Omental fat pad (tissue), 4 donors: ENCODE data around the gene BCL6. TPM values are rescaled to one million over a fixed set of nuclear protein-coding genes. Genes with fewer than 3 reads are reported as not detected.

Experiments used
- ATAC-seq: fragments of 150-250 bp; one replicate; pipeline ENCODE4 v1.9.1; 2016; ENCODE audit warnings: mild to moderate bottlenecking, moderate library complexity; ENCODE audit not compliant: low FRiP score
- DNase-seq: peaks from one replicate; pipeline ENCODE4 v3.0.0-alpha.2; 2019; ENCODE audit warnings: low spot score
- total RNA-seq, 4 donors: library from RNA; depleted of rRNA; stranded (reverse); fragments of >200 nt; gene quantifications; one replicate each; pipeline ENCODE4 v1.1.0, GENCODE V29; 2016
- TF ChIP-seq, protein P1 (sequence below), 3 donors: fragments of 450-650 bp; IDR thresholded peaks; one replicate each; pipeline ENCODE4 v1.5.1; 2016 to 2017; ENCODE audit warnings: antibody characterized with exemption in 3 of 3, mild to moderate bottlenecking in 3 of 3, moderate library complexity in 2 of 3

BCL6 gene
- total RNA-seq, 4 donors from 2014 or later: 148 to 323 (median 179) TPM

DNA sequence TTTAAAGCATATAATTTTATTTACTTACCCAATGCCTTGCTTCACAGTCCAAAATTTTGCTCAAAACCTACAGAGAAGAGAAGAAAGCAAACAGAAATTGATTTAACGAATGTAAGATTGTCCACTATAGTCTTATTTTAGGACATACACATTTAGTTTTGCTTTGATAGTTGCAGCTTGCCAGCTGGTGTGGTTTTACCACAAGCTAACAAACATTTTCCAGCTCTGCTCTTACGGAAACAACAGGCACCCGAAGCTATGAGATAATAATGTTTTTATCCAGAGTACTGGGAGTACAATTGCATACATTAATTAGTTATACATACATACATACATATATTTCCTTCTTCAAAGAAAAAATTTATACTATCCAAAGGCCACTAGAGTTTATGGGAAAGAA lies 10.4 kb downstream of the BCL6 start:
- TF ChIP-seq, protein P1, sequence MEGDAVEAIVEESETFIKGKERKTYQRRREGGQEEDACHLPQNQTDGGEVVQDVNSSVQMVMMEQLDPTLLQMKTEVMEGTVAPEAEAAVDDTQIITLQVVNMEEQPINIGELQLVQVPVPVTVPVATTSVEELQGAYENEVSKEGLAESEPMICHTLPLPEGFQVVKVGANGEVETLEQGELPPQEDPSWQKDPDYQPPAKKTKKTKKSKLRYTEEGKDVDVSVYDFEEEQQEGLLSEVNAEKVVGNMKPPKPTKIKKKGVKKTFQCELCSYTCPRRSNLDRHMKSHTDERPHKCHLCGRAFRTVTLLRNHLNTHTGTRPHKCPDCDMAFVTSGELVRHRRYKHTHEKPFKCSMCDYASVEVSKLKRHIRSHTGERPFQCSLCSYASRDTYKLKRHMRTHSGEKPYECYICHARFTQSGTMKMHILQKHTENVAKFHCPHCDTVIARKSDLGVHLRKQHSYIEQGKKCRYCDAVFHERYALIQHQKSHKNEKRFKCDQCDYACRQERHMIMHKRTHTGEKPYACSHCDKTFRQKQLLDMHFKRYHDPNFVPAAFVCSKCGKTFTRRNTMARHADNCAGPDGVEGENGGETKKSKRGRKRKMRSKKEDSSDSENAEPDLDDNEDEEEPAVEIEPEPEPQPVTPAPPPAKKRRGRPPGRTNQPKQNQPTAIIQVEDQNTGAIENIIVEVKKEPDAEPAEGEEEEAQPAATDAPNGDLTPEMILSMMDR (IDR thresholded peaks at IDR 0.05): no peak
- DNase-seq: no peak
- ATAC-seq: no peak

DNA sequence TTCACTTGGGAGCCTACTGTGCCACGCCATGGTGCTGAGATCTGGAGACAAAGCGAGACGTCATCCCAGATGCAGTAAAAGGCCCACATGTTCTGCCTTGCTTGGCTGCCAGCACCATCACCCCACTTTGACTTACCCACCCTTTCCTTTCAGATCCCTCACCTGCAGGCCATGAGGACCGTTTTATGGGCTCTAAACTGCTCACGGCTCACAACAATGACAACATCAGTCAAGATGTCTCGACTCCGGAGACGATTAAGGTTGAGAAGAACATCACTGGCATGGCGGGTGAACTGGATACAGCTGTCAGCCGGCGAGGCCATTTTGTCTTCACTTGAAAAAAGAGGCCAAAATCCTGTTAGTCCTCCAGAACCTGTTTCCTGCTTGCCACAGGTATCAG lies 11.9 kb downstream of the BCL6 start:
- DNase-seq: no peak
- ATAC-seq: no peak
- TF ChIP-seq, protein P1 (IDR thresholded peaks at IDR 0.05): no peak

DNA sequence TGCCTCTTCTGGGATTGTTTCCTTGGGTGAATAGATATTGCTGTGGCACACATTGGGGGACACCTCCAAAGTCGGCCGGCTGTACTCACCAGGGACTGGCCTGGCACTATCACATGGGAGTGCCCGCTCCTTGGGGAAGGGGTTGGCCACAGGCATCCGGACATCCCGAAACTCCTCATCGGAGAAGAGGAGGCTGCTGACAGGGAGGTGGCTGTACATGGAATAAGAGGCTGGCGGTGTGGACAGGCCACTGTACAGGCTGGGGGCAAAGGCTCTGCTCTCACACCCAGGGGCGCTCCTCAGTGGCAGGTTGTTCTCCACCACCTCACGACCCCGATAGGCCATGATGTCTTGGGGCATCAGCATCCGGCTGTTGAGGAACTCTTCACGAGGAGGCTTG lies 15.7 kb downstream of the BCL6 start:
- TF ChIP-seq, protein P1 (IDR thresholded peaks at IDR 0.05): no peak
- DNase-seq: no peak
- no peak for ATAC-seq

DNA sequence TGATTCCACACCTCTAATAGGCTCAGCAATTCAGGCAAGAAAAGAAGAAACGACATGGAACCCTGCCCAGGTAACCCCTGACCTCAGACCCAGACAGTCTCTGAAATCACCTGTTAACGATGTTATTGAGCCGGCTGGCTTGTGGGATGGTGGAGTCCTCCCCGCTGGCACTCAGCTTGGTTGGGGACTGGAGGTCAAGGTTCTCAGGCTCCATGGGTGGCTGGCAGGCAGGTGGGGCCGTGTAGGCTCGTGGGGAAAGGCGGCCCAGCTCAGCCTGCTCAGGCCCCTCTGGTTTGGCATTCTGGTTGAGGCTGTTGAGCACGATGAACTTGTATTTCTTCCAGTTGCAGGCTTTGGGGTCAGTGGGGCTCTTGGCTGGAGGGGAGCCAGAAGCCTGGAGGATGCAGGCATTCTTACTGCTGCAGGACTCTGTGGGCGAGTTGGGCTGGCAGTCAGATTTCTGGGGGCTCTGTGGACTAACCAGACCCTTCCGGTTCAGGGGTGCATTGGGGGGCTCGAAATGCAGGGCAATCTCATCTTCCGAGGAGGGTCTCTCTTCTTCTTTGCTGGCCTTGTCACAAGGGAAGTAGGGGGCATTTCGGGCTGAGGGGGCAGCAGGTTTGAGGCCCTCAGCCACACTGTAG lies 16.2 kb downstream of the BCL6 start:
- DNase-seq (no peak), ATAC-seq (no peak)
- TF ChIP-seq, protein P1 (IDR thresholded peaks at IDR 0.05): no peak

DNA sequence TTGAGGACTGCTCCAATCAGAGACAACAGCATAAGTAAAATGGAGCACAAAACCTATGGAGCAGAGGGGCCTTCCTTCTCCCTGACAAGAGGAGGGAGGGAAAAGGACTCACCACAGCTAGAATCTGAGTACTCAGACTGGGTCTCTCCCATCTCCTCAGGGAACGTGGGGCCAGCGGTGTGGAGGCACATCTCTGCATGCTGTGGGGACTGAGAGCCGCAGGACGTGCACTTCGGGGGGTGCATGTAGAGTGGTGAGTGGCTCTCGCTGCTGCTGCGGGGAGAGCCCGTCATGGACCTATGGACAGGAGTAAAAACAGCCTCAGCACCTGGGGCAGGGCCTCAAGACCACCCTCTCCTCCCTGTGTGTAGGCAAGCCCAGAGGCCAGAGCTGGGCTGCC lies 17.0 kb downstream of the BCL6 start:
- no peak for ATAC-seq
- TF ChIP-seq, protein P1 (IDR thresholded peaks at IDR 0.05): no peak
- DNase-seq: no peak

DNA sequence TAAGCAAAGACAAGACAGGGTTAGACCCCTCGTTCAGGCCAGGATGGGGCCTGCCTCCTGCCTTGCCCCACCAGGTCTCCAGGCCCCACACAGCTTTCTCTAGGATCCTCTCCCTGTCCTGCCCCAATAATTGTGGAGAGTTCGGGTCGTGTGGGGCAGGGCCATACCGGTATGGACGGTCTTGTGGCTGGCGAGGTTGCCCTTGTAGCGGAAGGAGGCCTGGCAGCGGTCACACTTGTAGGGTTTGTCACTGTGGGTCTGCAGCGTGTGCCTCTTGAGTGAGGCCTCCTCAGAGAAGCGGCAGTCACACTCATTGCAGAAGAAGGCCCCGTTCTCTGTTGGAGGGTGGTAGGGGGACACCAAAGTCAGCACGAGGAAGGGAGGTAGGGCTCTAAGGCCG lies 18.7 kb downstream of the BCL6 start:
- TF ChIP-seq, protein P1 (IDR thresholded peaks at IDR 0.05): no peak
- no peak for ATAC-seq
- no peak for DNase-seq

DNA sequence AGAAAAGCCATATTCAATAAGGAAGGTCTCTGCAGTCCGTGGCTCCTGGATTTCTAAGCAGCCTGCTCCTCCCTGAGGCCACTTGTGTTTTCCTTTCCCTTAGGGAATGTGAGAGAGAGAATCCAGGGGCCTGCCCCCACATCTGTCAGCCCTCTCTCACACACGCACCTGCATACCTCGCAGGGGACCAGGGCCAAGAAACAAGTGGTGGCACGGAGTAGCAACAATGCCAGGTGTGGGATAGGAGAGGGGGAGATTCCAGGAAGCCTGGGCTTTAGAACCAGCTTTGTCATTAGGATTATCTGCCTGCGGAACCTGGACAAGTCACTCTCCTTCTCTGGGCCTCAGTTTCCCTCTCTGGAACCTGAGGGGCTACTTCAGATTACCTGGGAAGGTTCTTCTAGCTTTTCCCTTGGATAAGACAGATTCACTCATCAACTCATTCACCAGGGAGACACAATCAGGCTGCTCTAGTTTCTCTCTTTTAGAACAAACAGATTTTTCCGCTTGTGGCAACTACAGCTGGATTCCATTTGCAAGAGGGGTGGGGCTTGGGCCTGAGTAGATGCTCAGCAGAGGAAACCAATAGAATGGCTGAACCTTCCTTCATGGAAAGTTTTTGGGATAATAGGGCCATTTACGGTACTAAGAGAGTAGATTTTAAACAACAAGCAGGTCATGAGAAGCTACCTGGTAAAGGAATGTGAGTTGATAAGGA lies 19.5 kb downstream of the BCL6 start:
- ATAC-seq (no peak), DNase-seq (no peak)
- TF ChIP-seq, protein P1 (IDR thresholded peaks at IDR 0.05): no peak
